Osteocyte (in vitro differentiated cells): ENCODE data around the gene PRR36. TPM values are rescaled to one million over a fixed set of nuclear protein-coding genes. Genes with fewer than 3 reads are reported as not detected.
A peak's percentile ranks its signal among the peaks of the same experiment; 100 is the strongest.

Source experiments
- DNase-seq: peaks from one replicate; pipeline ENCODE4 v3.0.0; 2021; ENCODE audit warnings: mixed read lengths; ENCODE audit not compliant: unreplicated experiment; ENCODE audit errors: extremely low spot score
- H3K27ac Mint-ChIP-seq: one replicate; pipeline ENCODE4 v1.8.0; 2021; ENCODE audit warnings: mild to moderate bottlenecking, mixed read lengths; ENCODE audit not compliant: unreplicated experiment
- H3K27me3 Mint-ChIP-seq: one replicate; pipeline ENCODE4 v1.8.0; 2021; ENCODE audit warnings: mixed read lengths; ENCODE audit not compliant: unreplicated experiment
- H3K36me3 Mint-ChIP-seq: one replicate; pipeline ENCODE4 v1.8.0; 2021; ENCODE audit warnings: mixed read lengths; ENCODE audit not compliant: unreplicated experiment
- H3K4me1 Mint-ChIP-seq: one replicate; pipeline ENCODE4 v1.8.0; 2021; ENCODE audit warnings: mixed read lengths; ENCODE audit not compliant: unreplicated experiment
- H3K4me3 Mint-ChIP-seq: one replicate; pipeline ENCODE4 v1.8.0; 2021; ENCODE audit warnings: mild to moderate bottlenecking, moderate library complexity, mixed read lengths; ENCODE audit not compliant: unreplicated experiment
- H3K9me3 Mint-ChIP-seq: one replicate; pipeline ENCODE4 v1.8.0; 2021; ENCODE audit warnings: mixed read lengths; ENCODE audit not compliant: unreplicated experiment
- CTCF ChIP-seq: fragments of 200-600 bp; sonication (generic); IDR thresholded peaks from 2 replicates; pipeline ENCODE4 v1.5.0; 2021; ENCODE audit warnings: antibody characterized with exemption, mild to moderate bottlenecking, moderate library complexity
- total RNA-seq: library from RNA; stranded (reverse); gene quantifications from 2 replicates; pipeline ENCODE4 v1.2.1, GENCODE V29; 2021

PRR36 gene
- total RNA-seq, 1 donor from 2014 or later = 0.51 TPM

GRCh38 chr19:7914598-7915045 lies 40.4 kb upstream of the PRR36 start, which contains the start of gene TGFBR3L:
TSS of gene TGFBR3L (plus strand) at chr19:7914830.
- TF ChIP-seq CTCF = no peak
- H3K36me3 Mint-ChIP-seq = peaks cover 15% of the 10 kb centered on the region

DNA sequence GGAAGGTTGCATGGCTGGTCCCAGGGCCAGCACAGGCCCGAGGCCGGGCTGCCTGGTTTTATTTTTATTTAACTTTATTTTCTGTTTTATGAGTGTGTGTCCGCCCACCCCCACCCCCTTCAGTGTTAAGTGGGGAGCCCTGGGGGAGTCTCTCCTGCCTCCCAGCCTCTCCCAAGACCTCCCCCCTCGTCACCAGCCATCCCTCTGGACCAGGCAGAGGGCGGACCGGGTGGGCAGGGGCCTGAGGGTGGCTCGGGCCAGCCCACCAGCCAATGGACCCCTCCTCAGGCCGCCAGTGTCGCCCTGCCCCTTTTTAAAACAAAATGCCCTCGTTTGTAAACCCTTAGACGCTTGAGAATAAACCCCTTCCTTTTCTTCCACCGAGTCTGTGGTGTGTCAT lies 39.9 kb upstream of the PRR36 start:
- no peak for DNase-seq
- Mint-ChIP-seq H3K9me3 (no peaks in the 10 kb centered on the region), H3K27ac (no peak overlapping the region), H3K4me1 (peaks cover 7% of the 10 kb centered on the region), H3K27me3 (peaks cover 6% of the 10 kb centered on the region), H3K4me3 (no peak overlapping the region), H3K36me3 (peaks cover 15% of the 10 kb centered on the region)
- TF ChIP-seq CTCF = no peak

More at GRCh38 chr19:7914598-7915045, 40.4 kb upstream of the PRR36 start, which contains the start of gene TGFBR3L:
- Mint-ChIP-seq H3K27ac (no peak within 1 kb of the TSS), H3K27me3 (peaks cover 6% of the 10 kb centered on the region), H3K4me3 (peak within 1 kb of the TSS; percentile 59), H3K9me3 (no peaks in the 10 kb centered on the region), H3K4me1 (peaks cover 9% of the 10 kb centered on the region)
- no peak for DNase-seq

DNA sequence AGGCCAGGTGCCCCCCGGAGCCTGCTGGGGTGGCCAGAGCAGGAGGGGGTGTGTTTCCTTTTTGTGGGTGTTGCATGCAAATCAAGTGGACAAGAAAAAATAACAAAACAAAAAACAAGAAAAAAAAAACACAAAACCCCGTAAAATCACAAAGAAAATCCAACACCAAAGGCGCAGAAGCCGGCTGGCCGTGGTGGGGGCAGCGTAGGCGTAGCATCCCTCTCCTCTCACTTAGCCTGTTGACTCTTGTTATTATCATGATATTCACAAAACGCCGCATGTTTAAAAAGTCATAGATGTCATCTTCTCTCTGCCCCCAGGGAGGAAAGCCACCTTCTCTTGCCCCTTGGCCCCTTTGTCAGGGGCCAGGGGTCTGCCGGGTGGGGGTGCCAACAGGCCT lies 39.5 kb upstream of the PRR36 start:
- peaks cover 15% of the 10 kb centered on the region for H3K36me3 Mint-ChIP-seq
- DNase-seq = no peak
- H3K27ac Mint-ChIP-seq = no peak overlapping the region
- peaks cover 7% of the 10 kb centered on the region for H3K4me1 Mint-ChIP-seq
- H3K27me3 Mint-ChIP-seq = peaks cover 6% of the 10 kb centered on the region
- H3K9me3 Mint-ChIP-seq = no peaks in the 10 kb centered on the region
- no peak for TF ChIP-seq CTCF
- H3K4me3 Mint-ChIP-seq = no peak overlapping the region

DNA sequence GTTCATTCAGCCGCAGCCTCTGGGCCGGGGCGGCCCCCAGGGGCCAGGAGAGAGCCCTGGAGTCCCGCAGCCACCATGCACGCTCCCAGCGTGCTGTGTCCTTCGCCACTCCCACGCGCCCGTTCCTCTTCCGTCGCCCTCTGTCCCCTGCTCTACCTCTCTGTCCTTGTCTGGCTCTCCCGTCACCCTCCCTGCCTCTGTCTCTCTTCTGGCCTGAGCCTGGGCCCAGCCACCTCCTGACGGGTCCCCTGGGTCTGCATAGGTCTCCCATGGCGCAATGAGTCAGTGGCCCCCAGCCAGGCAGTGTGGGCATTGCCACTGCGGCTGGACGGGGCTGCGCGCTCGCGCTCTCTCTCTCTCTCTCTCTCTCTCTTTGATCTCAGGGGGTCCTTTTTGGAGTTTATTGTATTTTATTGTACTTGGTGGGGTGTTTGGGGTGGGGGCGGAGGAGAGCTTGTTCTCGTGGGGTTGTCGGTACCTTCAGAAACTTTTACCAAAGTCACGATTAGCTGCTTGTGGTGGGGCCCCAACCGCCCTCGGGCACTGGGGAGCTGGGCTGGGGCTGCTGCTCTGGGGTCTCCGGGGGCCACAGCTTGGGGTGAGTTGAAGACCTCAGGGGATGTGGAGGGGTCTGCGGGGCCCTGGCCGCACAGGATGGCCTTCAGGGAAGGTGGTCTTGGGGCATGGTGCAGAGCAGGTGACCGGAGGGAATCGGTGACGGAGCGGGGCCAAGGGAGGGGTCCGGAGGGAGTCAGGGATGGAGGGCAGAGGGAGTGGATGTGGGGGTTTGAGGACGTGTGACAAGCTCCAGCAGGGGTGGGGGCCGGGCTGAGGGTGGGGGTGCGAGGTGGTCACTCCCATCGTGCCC lies 38.7 kb upstream of the PRR36 start:
- no peak overlapping the region for H3K27ac Mint-ChIP-seq
- H3K27me3 Mint-ChIP-seq = peaks cover 6% of the 10 kb centered on the region
- H3K4me1 Mint-ChIP-seq = peaks cover 7% of the 10 kb centered on the region
- no peak overlapping the region for H3K4me3 Mint-ChIP-seq
- no peaks in the 10 kb centered on the region for H3K9me3 Mint-ChIP-seq
- no peak for DNase-seq
- TF ChIP-seq CTCF = no peak
- peaks cover 15% of the 10 kb centered on the region for H3K36me3 Mint-ChIP-seq

GRCh38 chr19:7912144-7912696 lies 38.0 kb upstream of the PRR36 start:
- Mint-ChIP-seq H3K9me3 (no peaks in the 10 kb centered on the region), H3K4me1 (peaks cover 6% of the 10 kb centered on the region), H3K36me3 (peaks cover 15% of the 10 kb centered on the region), H3K27me3 (peaks cover 6% of the 10 kb centered on the region), H3K4me3 (no peak overlapping the region), H3K27ac (no peak overlapping the region)
- TF ChIP-seq CTCF = no peak
- no peak for DNase-seq
